ENCODE results near the gene SLC9A4.

The SLC9A4 gene

GRCh38 chr2:102433973-102434654 lies 38.9 kb upstream of the SLC9A4 start:
- no peak for TF ChIP-seq CTCF (IDR thresholded peaks at IDR 0.05; ENCODE audit: insufficient read depth, missing control alignments)
- no peak for FAIRE-seq
- DNase-seq (ENCODE audit: insufficient read length, low spot score), result no peak

- no peak for DNase-seq (ENCODE audit: insufficient read length, low spot score)
- no peak for TF ChIP-seq CTCF (IDR thresholded peaks at IDR 0.05; ENCODE audit: insufficient read depth, missing control alignments)
- no peak for FAIRE-seq
These were observed 38.2 kb upstream of the SLC9A4 start for GRCh38 chr2:102434655-102435381.

GRCh38 chr2:102435741-102436140 lies 37.3 kb upstream of the SLC9A4 start:
- no peak for DNase-seq (ENCODE audit: insufficient read length, low spot score)
- FAIRE-seq, result no peak
- TF ChIP-seq CTCF (IDR thresholded peaks at IDR 0.05; ENCODE audit: insufficient read depth, missing control alignments), result no peak

- FAIRE-seq, result no peak
- TF ChIP-seq CTCF (IDR thresholded peaks at IDR 0.05; ENCODE audit: insufficient read depth, missing control alignments), result no peak
- no peak for DNase-seq (ENCODE audit: insufficient read length, low spot score)
These were observed 36.7 kb upstream of the SLC9A4 start for GRCh38 chr2:102436323-102436722.

GRCh38 chr2:102437122-102437521 lies 35.9 kb upstream of the SLC9A4 start:
- no peak for TF ChIP-seq CTCF (IDR thresholded peaks at IDR 0.05; ENCODE audit: insufficient read depth, missing control alignments)
- DNase-seq (ENCODE audit: insufficient read length, low spot score), result no peak
- FAIRE-seq, result no peak

GRCh38 chr2:102438111-102438510 lies 34.9 kb upstream of the SLC9A4 start:
- no peak for FAIRE-seq
- no peak for TF ChIP-seq CTCF (IDR thresholded peaks at IDR 0.05; ENCODE audit: insufficient read depth, missing control alignments)

GRCh38 chr2:102438578-102438977 lies 34.4 kb upstream of the SLC9A4 start:
- FAIRE-seq, result no peak

More at GRCh38 chr2:102438111-102438510, 34.9 kb upstream of the SLC9A4 start:
- no peak for DNase-seq (ENCODE audit: insufficient read length, low spot score)

More at GRCh38 chr2:102438578-102438977, 34.4 kb upstream of the SLC9A4 start:
- no peak for TF ChIP-seq CTCF (IDR thresholded peaks at IDR 0.05; ENCODE audit: insufficient read depth, missing control alignments)
- DNase-seq (ENCODE audit: insufficient read length, low spot score), result no peak

All from D721Med (cell line).